CD14-positive monocyte (primary cell): ENCODE measurements around the gene SRC. TPM values are rescaled to one million over a fixed set of nuclear protein-coding genes. Genes with fewer than 3 reads are reported as not detected.

ENCODE experiments used
- DNase-seq, 3 donors: peaks; one replicate each; pipeline ENCODE4 v3.0.0-alpha.2; 2011 to 2022
- H2AFZ ChIP-seq: 2 replicates; pipeline ENCODE4 v1.6.0; 2012; ENCODE audit warnings: mild to moderate bottlenecking, low read depth, low read length, inconsistent platforms; ENCODE audit not compliant: insufficient read depth, poor library complexity, severe bottlenecking
- H3K27ac ChIP-seq, 2 donors: 1 replicate in 1 of 2; 2 replicates in 1 of 2; pipeline ENCODE4 v1.5.1; 2012 to 2013; ENCODE audit warnings: low read length in 2 of 2, control low read depth in 1 of 2, inconsistent platforms in 1 of 2, low read depth in 1 of 2, mild to moderate bottlenecking in 1 of 2
- H3K27me3 ChIP-seq, 2 donors: one replicate each; pipeline versions ENCODE4 v1.6.0 to v1.6.1; 2011 to 2013; ENCODE audit warnings: low read length in 2 of 2; ENCODE audit not compliant: control insufficient read depth in 2 of 2, insufficient read depth in 2 of 2
- H3K36me3 ChIP-seq, 2 donors: replicated peaks in 1 of 2; 1 replicate in 1 of 2; 2 replicates in 1 of 2; pipeline versions ENCODE4 v1.5.1 to v1.6.1; 2012 to 2013; ENCODE audit warnings: low read length in 2 of 2, control low read depth in 1 of 2, inconsistent platforms in 1 of 2, mild to moderate bottlenecking in 1 of 2; ENCODE audit not compliant: insufficient read depth in 2 of 2, control insufficient read depth in 1 of 2
- H3K4me1 ChIP-seq, 2 donors: 1 replicate in 1 of 2; 2 replicates in 1 of 2; pipeline versions ENCODE4 v1.5.1 to v1.6.1; 2012 to 2013; ENCODE audit warnings: low read length in 2 of 2, control low read depth in 1 of 2, inconsistent platforms in 1 of 2, mild to moderate bottlenecking in 1 of 2, moderate library complexity in 1 of 2; ENCODE audit not compliant: insufficient read depth in 2 of 2, control insufficient read depth in 1 of 2
- H3K4me2 ChIP-seq: replicated peaks from 2 replicates; pipeline ENCODE3; 2012; ENCODE audit warnings: low read length, moderate library complexity, mild to moderate bottlenecking; ENCODE audit not compliant: poor library complexity, severe bottlenecking; ENCODE audit errors: extremely low read depth
- H3K4me3 ChIP-seq, 3 experiments: fragments of 200-600 bp in 1 of 3; sonication (generic) in 1 of 3; replicated peaks in 1 of 3; 1 replicate in 2 of 3; 2 replicates in 1 of 3; pipeline ENCODE4 v1.5.1; 2011 to 2013; ENCODE audit warnings: low read length in 3 of 3, mild to moderate bottlenecking in 3 of 3, control low read depth in 2 of 3, low read depth in 2 of 3, inconsistent platforms in 1 of 3, moderate library complexity in 1 of 3
- H3K79me2 ChIP-seq: 2 replicates; pipeline ENCODE4 v1.6.0; 2012; ENCODE audit warnings: mild to moderate bottlenecking, control low read depth, inconsistent platforms, low read length, moderate library complexity; ENCODE audit not compliant: insufficient read depth
- H3K9ac ChIP-seq: 2 replicates; pipeline ENCODE4 v1.6.0; 2017; ENCODE audit warnings: low read length, mild to moderate bottlenecking; ENCODE audit not compliant: insufficient read depth, poor library complexity, severe bottlenecking
- H3K9me3 ChIP-seq, 2 donors: replicated peaks in 1 of 2; 1 replicate in 1 of 2; 2 replicates in 1 of 2; pipeline versions ENCODE4 v1.5.1 to v1.6.1; 2012 to 2013; ENCODE audit warnings: low read length in 2 of 2, control low read depth in 1 of 2; ENCODE audit not compliant: control insufficient read depth in 1 of 2, insufficient read depth in 1 of 2
- H4K20me1 ChIP-seq: 2 replicates; pipeline ENCODE4 v1.6.0; 2012; ENCODE audit warnings: mild to moderate bottlenecking, low read length, control low read depth, moderate library complexity; ENCODE audit not compliant: insufficient read depth
- H3K27ac Mint-ChIP-seq, 7 donors: one replicate each; pipeline ENCODE4 v1.8.0; 2020; ENCODE audit warnings: mild to moderate bottlenecking in 7 of 7, mixed read lengths in 7 of 7, moderate library complexity in 6 of 7, inconsistent platforms in 2 of 7
- H3K27me3 Mint-ChIP-seq, 3 donors: one replicate each; pipeline ENCODE4 v1.8.0; 2021 to 2022; ENCODE audit warnings: low read depth in 3 of 3, mild to moderate bottlenecking in 3 of 3, mixed read lengths in 3 of 3, moderate library complexity in 3 of 3, inconsistent platforms in 1 of 3
- H3K36me3 Mint-ChIP-seq, 2 donors: one replicate each; pipeline ENCODE4 v1.8.0; 2020; ENCODE audit warnings: mixed read lengths in 2 of 2, inconsistent platforms in 1 of 2, mild to moderate bottlenecking in 1 of 2
- H3K4me1 Mint-ChIP-seq: one replicate; pipeline ENCODE4 v1.8.0; 2020; ENCODE audit warnings: mild to moderate bottlenecking, mixed read lengths
- H3K4me3 Mint-ChIP-seq, 2 donors: one replicate each; pipeline ENCODE4 v1.8.0; 2020; ENCODE audit warnings: mild to moderate bottlenecking in 2 of 2, mixed read lengths in 2 of 2, moderate library complexity in 1 of 2
- H3K9me3 Mint-ChIP-seq, 7 donors: one replicate each; pipeline ENCODE4 v1.8.0; 2020 to 2022; ENCODE audit warnings: mixed read lengths in 7 of 7, mild to moderate bottlenecking in 6 of 7, moderate library complexity in 6 of 7, inconsistent platforms in 2 of 7
- WGBS: methylation state at CpG from one replicate; pipeline ENCODE4 v1.1.5; 2013; ENCODE audit warnings: missing lambda C conversion rate; ENCODE audit not compliant: insufficient coverage; 5-methylcytosine and 5-hydroxymethylcytosine counted together
- intact Hi-C, 2 donors: fragments of 100-400 bp; cut with micrococcal nuclease; formaldehyde crosslinking; loops; one replicate each; pipeline versions ENCODE4 v1.15.0 to v1.15.1; 2023
- polyA plus RNA-seq, 3 donors: library from polyadenylated mRNA; depleted of rRNA in 1 of 3; unstranded in 2 of 3; stranded (reverse) in 1 of 3; fragments of 300-500 nt in 2 of 3; fragments of >200 nt in 1 of 3; fragmentation: Illumina TruSeq in 2 of 3; gene quantifications; 1 replicate in 2 of 3; 2 replicates in 1 of 3; pipeline ENCODE4 v1.2.3, GENCODE V29; 2012 to 2021
- TF ChIP-seq, protein P1 (sequence below): fragments of 200-600 bp; IDR thresholded peaks from one replicate; pipeline ENCODE4 v1.8.0; 2022; ENCODE audit warnings: antibody characterized with exemption, mild to moderate bottlenecking

Gene SRC
- polyA plus RNA-seq, 3 donors = 4.9 to 55.1 (median 6.8) TPM

DNA sequence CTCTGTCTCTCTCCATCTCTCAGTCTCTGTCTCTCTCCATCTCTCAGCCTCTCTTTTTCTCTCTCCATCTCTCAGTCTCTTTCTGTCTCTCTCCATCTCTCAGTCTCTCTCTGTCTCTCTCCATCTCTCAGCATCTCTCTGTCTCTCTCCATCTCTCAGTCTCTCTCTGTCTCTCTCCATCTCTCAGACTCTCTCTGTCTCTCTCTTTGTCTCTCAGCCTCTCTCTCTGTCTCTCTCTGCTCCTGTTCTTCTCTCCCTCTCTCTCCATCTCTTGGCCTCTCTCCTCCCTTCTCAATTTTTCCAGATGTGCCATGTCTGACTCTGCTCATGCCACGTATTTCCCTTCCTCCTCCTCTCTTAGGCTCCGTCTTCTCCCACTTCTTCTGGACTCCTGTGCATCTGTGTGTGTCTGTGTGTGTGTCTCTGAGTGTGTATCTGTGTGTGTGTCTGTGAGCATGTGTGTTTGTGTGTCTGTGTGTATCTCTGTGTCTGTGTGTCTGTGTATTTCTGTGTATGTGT is 72.7 kb downstream of the SRC start:
- H3K27me3 Mint-ChIP-seq = peaks cover 20 to 27% (median 25%) of the 10 kb centered on the region in 3 donors
- H3K4me3 Mint-ChIP-seq = no peak overlapping the region
- H3K36me3 Mint-ChIP-seq = no peaks in the 10 kb centered on the region
- Histone ChIP-seq H3K36me3 (no peaks in the 10 kb centered on the region), H3K9ac (no peak overlapping the region), H3K27ac (no peak overlapping the region), H2AFZ (no peak overlapping the region), H3K4me1 (no peaks in the 10 kb centered on the region), H3K27me3 (peaks cover 0 to 26% of the 10 kb centered on the region in 2 donors), H3K9me3 (no peaks in the 10 kb centered on the region), H3K4me3 (no peak overlapping the region), H3K4me2 (no peak overlapping the region), H4K20me1 (no peaks in the 10 kb centered on the region), H3K79me2 (no peaks in the 10 kb centered on the region)
- H3K4me1 Mint-ChIP-seq = no peaks in the 10 kb centered on the region
- peaks cover 0 to 3% (median 0%) of the 10 kb centered on the region in 7 donors for H3K9me3 Mint-ChIP-seq
- intact Hi-C loops = no loop called here
- WGBS = no CpG with 5 or more reads among the region's 2 CpGs
- no peak for DNase-seq
- TF ChIP-seq, protein P1, sequence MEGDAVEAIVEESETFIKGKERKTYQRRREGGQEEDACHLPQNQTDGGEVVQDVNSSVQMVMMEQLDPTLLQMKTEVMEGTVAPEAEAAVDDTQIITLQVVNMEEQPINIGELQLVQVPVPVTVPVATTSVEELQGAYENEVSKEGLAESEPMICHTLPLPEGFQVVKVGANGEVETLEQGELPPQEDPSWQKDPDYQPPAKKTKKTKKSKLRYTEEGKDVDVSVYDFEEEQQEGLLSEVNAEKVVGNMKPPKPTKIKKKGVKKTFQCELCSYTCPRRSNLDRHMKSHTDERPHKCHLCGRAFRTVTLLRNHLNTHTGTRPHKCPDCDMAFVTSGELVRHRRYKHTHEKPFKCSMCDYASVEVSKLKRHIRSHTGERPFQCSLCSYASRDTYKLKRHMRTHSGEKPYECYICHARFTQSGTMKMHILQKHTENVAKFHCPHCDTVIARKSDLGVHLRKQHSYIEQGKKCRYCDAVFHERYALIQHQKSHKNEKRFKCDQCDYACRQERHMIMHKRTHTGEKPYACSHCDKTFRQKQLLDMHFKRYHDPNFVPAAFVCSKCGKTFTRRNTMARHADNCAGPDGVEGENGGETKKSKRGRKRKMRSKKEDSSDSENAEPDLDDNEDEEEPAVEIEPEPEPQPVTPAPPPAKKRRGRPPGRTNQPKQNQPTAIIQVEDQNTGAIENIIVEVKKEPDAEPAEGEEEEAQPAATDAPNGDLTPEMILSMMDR = no peak
- H3K27ac Mint-ChIP-seq = no peak overlapping the region

DNA sequence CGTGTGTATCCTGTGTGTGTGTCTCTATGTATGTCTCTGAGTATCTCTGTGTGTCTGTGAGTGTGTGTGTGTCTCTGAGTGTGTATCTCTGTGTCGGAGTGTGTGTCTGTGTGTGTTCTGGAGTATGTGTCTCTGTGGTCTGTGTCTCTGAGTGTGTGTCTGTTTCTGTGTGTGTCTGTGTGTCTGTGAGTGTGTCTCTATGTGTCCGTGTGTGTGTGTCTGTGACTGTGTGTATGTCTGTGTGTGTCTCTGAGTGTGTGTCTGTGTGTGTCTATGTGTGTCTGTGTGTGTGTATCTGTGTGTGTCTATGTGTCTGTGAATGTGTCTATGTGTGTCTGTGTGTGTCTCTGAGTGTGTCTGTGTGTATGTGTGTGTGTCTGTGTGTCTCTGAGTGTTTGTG is 73.4 kb downstream of the SRC start:
- TF ChIP-seq, protein P1 = no peak
- Histone ChIP-seq H3K4me3 (no peak overlapping the region), H2AFZ (no peak overlapping the region), H3K4me1 (no peaks in the 10 kb centered on the region), H3K27me3 (peaks cover 0 to 26% of the 10 kb centered on the region in 2 donors), H3K27ac (no peak overlapping the region), H3K9me3 (no peaks in the 10 kb centered on the region), H4K20me1 (no peaks in the 10 kb centered on the region), H3K36me3 (no peaks in the 10 kb centered on the region), H3K4me2 (no peak overlapping the region), H3K79me2 (no peaks in the 10 kb centered on the region), H3K9ac (no peak overlapping the region)
- Mint-ChIP-seq H3K27me3 (peaks cover 23 to 31% (median 27%) of the 10 kb centered on the region in 3 donors), H3K36me3 (no peaks in the 10 kb centered on the region), H3K4me3 (no peak overlapping the region), H3K4me1 (no peaks in the 10 kb centered on the region), H3K27ac (no peak overlapping the region), H3K9me3 (peaks cover 0 to 3% (median 0%) of the 10 kb centered on the region in 7 donors)
- intact Hi-C loops = no loop called here
- no peak for DNase-seq
- WGBS = 97% methylated on average over 3 of the region's 3 CpGs
